NOMO-1 treated with dmso at 0.1 percent for 144 hours (cell line): ENCODE results near the gene MAD1L1.
A peak's percentile ranks its signal among the peaks of the same experiment; 100 is the strongest.
"Not testable (repeated sequence)": the region's sequence is repeated elsewhere in the genome, so short reads cannot be mapped to it uniquely, and the experiment has no call there.

Source experiments
- DNase-seq: peaks from one replicate; lab custom pipeline; 2025; ENCODE audit not compliant: unreplicated experiment; lab: John Stamatoyannopoulos, UW

MAD1L1 gene

GRCh38 chr7:1935176-1936005 lies 297.4 kb downstream of the MAD1L1 start:
- DNase-seq = no peak

GRCh38 chr7:1934756-1935155 lies 298.0 kb downstream of the MAD1L1 start:
- DNase-seq = no peak

GRCh38 chr7:1934017-1934416 lies 298.7 kb downstream of the MAD1L1 start:
- DNase-seq = no peak

GRCh38 chr7:1933066-1933750 lies 299.5 kb downstream of the MAD1L1 start:
- no peak for DNase-seq

- DNase-seq = no peak
Observed at GRCh38 chr7:1931951-1932270, 300.8 kb downstream of the MAD1L1 start.

- no peak for DNase-seq
Observed at GRCh38 chr7:1931256-1931950, 301.3 kb downstream of the MAD1L1 start.

GRCh38 chr7:1930381-1931065 lies 302.2 kb downstream of the MAD1L1 start:
- no peak for DNase-seq

GRCh38 chr7:1929349-1929925 lies 303.3 kb downstream of the MAD1L1 start:
- DNase-seq = not testable (repeated sequence)

- DNase-seq = no peak
Observed at GRCh38 chr7:1928645-1929348, 303.9 kb downstream of the MAD1L1 start.

GRCh38 chr7:1927937-1928644 lies 304.7 kb downstream of the MAD1L1 start:
- no peak for DNase-seq

GRCh38 chr7:1926908-1927306 lies 305.8 kb downstream of the MAD1L1 start:
- no peak for DNase-seq

GRCh38 chr7:1925973-1926907 lies 306.5 kb downstream of the MAD1L1 start:
- DNase-seq = no peak

- no peak for DNase-seq
Observed at GRCh38 chr7:1925349-1925748, 307.4 kb downstream of the MAD1L1 start.

- peak; percentile 10 for DNase-seq
Observed at GRCh38 chr7:1924258-1924817, 308.4 kb downstream of the MAD1L1 start.

GRCh38 chr7:1923409-1924257 lies 309.1 kb downstream of the MAD1L1 start:
- DNase-seq = no peak

- no peak for DNase-seq
Observed at GRCh38 chr7:1922870-1923236, 309.9 kb downstream of the MAD1L1 start.

- peak; percentile 11 for DNase-seq
Observed at GRCh38 chr7:1922071-1922869, 310.5 kb downstream of the MAD1L1 start.
